Activated naive CD4-positive, alpha-beta T cell treated with anti-CD3 and anti-CD28 coated beads, Interleukin-2, amount 50 U/mL, for 24 hours (primary cell): ENCODE measurements around the gene NEIL1.
"Not testable (repeated sequence)": the region's sequence is repeated elsewhere in the genome, so short reads cannot be mapped to it uniquely, and the experiment has no call there.

Experiments used
- H3K27ac Mint-ChIP-seq: one replicate; pipeline ENCODE4 v1.8.0; 2021; ENCODE audit warnings: mild to moderate bottlenecking, mixed read lengths
- H3K27me3 Mint-ChIP-seq: one replicate; pipeline ENCODE4 v1.8.0; 2021; ENCODE audit warnings: mixed read lengths
- H3K36me3 Mint-ChIP-seq: one replicate; pipeline ENCODE4 v1.8.0; 2021; ENCODE audit warnings: mixed read lengths
- H3K4me1 Mint-ChIP-seq: one replicate; pipeline ENCODE4 v1.8.0; 2021; ENCODE audit warnings: mixed read lengths
- H3K4me3 Mint-ChIP-seq: one replicate; pipeline ENCODE4 v1.8.0; 2021; ENCODE audit warnings: mild to moderate bottlenecking, mixed read lengths
- H3K9me3 Mint-ChIP-seq: one replicate; pipeline ENCODE4 v1.8.0; 2021; ENCODE audit warnings: mixed read lengths

The NEIL1 gene

DNA sequence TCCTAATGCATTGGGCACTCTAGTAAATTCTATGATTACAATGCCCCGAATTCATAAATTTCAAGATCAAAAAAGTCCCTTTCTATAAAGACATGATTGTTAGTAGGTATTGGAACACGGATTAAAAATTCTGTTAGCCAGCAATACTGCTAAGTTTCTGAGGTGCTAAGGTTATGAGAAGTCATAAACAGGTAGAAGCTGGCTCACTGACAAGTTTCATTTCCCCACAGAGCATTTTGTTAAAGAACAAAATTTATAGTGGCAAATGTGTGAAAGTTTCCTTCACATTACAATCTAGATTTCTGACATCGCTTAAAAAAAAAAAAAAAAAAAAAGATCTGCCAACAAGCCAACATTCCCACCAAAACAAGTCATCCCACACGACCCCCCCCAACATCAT, 33.9 kb downstream of the NEIL1 start:
- no peak overlapping the region for H3K27ac Mint-ChIP-seq
- H3K4me1 Mint-ChIP-seq = peaks cover 3% of the 10 kb centered on the region
- no peak overlapping the region for H3K4me3 Mint-ChIP-seq
- H3K36me3 Mint-ChIP-seq = peaks cover 11% of the 10 kb centered on the region
- H3K9me3 Mint-ChIP-seq = no peaks in the 10 kb centered on the region
- H3K27me3 Mint-ChIP-seq = no peaks in the 10 kb centered on the region

DNA sequence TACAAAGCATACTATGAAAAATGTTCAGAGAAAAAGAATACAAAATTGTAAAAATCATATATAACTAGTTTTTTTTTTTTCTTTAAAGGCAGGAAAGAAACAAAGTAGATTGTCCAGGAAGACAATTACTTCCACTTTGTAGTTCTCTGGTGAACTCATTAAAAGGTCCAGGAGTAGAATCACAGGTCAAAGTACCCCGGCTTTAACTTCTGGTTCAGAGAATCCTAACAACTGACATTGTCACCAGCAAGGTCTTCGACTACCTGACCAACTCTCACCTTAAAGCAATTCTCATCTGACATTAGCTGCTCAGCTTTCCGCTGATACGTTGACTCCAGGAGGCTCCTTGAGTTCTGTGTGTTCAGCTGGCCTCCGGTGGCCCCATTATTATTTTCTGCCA, 37.1 kb downstream of the NEIL1 start:
- H3K36me3 Mint-ChIP-seq = peaks cover 14% of the 10 kb centered on the region
- not testable (repeated sequence) for H3K4me3 Mint-ChIP-seq, H3K27ac Mint-ChIP-seq, H3K27me3 Mint-ChIP-seq, H3K4me1 Mint-ChIP-seq, H3K9me3 Mint-ChIP-seq

DNA sequence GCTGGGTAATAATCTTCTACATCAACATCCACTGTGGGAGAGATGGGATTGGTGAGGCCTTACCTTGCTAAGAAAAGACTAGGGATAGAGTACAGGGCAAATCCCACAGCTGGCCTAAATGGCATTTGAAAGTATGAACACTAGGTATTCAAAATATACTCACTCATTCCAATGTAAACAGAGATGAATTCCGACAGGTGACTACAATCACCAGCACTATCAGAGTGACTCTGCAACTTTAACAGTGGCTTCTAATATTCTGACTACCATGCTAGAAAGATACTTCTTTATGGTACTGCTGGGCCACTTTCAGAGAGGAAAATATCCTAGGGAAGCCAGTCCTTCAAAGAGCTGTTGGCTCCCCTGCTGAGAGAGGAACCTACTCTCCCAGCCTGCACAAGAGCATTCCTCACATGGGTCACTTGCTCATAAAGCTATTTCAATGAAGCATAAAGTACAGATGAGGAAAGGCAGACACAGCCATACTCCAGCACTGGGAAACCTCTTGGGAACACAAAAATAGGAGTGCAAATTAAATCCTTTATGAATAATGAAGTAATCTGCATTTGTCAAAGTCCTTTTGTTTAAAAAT, 43.0 kb downstream of the NEIL1 start:
- no peak overlapping the region for H3K4me3 Mint-ChIP-seq
- H3K36me3 Mint-ChIP-seq = peaks cover 20% of the 10 kb centered on the region
- no peaks in the 10 kb centered on the region for H3K27me3 Mint-ChIP-seq
- H3K4me1 Mint-ChIP-seq = peaks cover 10% of the 10 kb centered on the region
- no peak overlapping the region for H3K27ac Mint-ChIP-seq
- no peaks in the 10 kb centered on the region for H3K9me3 Mint-ChIP-seq

DNA sequence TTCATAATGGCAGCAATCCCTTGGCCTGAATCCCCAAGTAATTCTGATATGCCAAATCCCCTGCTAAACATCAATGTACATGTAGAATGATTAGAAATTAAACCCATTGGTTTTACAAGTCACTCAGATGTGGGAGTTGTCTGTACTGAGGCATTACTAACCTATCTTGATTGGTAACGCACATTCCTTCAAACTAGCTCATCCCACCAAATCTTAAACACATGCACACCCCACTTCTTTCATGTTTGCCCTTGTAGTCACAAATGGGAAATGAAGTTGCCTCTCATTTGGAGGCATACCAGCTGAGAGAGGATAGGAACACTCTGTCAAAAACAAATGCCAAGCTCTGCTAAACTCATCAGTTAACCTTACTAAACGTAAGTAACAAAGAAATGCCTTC, 50.7 kb downstream of the NEIL1 start:
- Mint-ChIP-seq H3K36me3 (peaks cover 24% of the 10 kb centered on the region), H3K27me3 (no peaks in the 10 kb centered on the region), H3K27ac (peak overlapping the region; percentile 81), H3K4me1 (peaks cover 15% of the 10 kb centered on the region), H3K4me3 (no peak overlapping the region), H3K9me3 (no peaks in the 10 kb centered on the region)

DNA sequence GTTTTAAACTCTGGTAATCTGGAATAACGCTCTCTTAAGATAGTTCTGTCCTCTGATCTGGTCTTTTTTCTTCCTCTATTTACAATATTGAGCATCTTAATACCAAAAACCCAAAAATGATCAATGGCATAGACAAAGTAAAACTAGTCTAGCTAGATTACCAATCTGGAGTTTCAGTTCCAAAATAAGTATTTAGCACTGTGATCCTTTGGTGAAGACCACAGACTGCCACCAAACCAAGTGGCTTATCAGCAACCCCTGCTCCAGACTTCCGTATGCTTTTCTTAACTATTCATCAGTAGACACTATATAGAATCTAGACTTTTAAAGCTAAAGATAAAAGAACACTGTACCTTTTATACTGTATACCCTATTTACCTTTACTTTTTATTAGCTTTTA, 57.1 kb downstream of the NEIL1 start:
- Mint-ChIP-seq H3K36me3 (peaks cover 17% of the 10 kb centered on the region), H3K4me3 (no peak overlapping the region), H3K9me3 (no peaks in the 10 kb centered on the region), H3K27ac (no peak overlapping the region), H3K27me3 (no peaks in the 10 kb centered on the region), H3K4me1 (peaks cover 8% of the 10 kb centered on the region)
